ENCODE data around the gene IRAK1. TPM values are rescaled to one million over a fixed set of nuclear protein-coding genes. Genes with fewer than 3 reads are reported as not detected.
A peak's percentile ranks its signal among the peaks of the same experiment; 100 is the strongest.
"Not testable (repeated sequence)": the region's sequence is repeated elsewhere in the genome, so short reads cannot be mapped to it uniquely, and the experiment has no call there.

Gene IRAK1
- total and polyA plus RNA-seq, 9 of the 15 experiments (the other 6 are each of a cell fraction or from before 2014, with no cell fraction given) = 11.6 to 261 (median 91.6) TPM

DNA sequence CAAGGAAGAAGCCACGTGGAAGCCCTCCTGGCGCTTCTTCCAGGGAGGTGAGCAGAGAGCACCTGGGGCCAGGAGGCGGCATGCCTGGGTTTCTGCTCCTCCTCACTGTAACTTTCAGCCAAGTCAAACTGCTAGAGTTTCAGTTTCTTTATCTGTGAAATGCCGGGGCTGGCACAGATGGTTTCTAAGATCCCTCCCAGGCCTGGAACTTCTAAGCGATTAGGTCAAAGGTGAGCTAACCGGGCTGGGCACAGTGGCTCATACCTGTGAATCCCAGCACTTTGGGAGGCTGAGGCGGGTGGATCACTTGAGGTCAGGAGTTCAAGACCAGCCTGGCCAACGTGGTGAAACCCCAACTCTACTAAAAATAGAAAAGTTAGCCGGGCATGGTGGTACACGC, 39.3 kb downstream of the IRAK1 start:
- H3K4me2 ChIP-seq (ENCODE audit: insufficient read depth, low read length); H3K9ac ChIP-seq (ENCODE audit: insufficient read depth in 1 of 2, low read depth in 2 of 2, low read length in 2 of 2); CTCF ChIA-PET (ENCODE audit: low intra/inter-chr PET ratio); H4K20me1 ChIP-seq (replicated peaks; ENCODE audit: control insufficient read depth, insufficient read depth, low read length); in situ Hi-C loops (cut with MboI); H3K36me3 ChIP-seq (ENCODE audit: control insufficient read depth, insufficient read depth, low read length); BruUV-seq (replicated peaks); H3K79me2 ChIP-seq (ENCODE audit: control insufficient read depth, insufficient read depth, low read length); H3K9me3 ChIP-seq (replicated peaks; ENCODE audit: control insufficient read depth, insufficient read depth, low read depth, low read length); H3K27ac ChIP-seq (ENCODE audit: extremely low read depth, low read depth, low read length); DNase-seq (ENCODE audit: extremely low read depth in 1 of 4, low spot score in 3 of 4); H3K27me3 ChIP-seq (ENCODE audit: control insufficient read depth in 2 of 2, insufficient read depth in 2 of 2, low read length in 2 of 2); H3K9me1 ChIP-seq (ENCODE audit: control insufficient read depth, insufficient read depth, low read length); H3K4me3 ChIP-seq; intact Hi-C loops (cut with micrococcal nuclease); H2AFZ ChIP-seq (ENCODE audit: low read depth, low read length); ATAC-seq: not testable (repeated sequence)
- POLR2A ChIA-PET = interaction anchor here (2.5 kb wide), 1 partner anchor 9 kb away, joined by 16 read pairs; the partner anchor contains the start of genes HCFC1 and TMEM187
- peak; percentile 46 for FAIRE-seq
- 64% methylated on average over 5 of the region's 10 CpGs for WGBS (ENCODE audit: insufficient coverage, low coverage, missing lambda C conversion rate)
- H3K4me1 ChIP-seq (replicated peaks in 1 of 2; ENCODE audit: control insufficient read depth in 2 of 2, insufficient read depth in 2 of 2, low read length in 2 of 2) = peaks cover 13 to 34% of the 10 kb centered on the region in 2 experiments

- Histone ChIP-seq H3K4me3 (no peak overlapping the region), H3K4me1 (replicated peaks in 1 of 2; ENCODE audit: control insufficient read depth in 2 of 2, insufficient read depth in 2 of 2, low read length in 2 of 2) (peaks cover 13 to 31% of the 10 kb centered on the region in 2 experiments; a peak in 4 of 5 replicates), H3K9me1 (ENCODE audit: control insufficient read depth, insufficient read depth, low read length) (no peaks in the 10 kb centered on the region), H3K9ac (ENCODE audit: insufficient read depth in 1 of 2, low read depth in 2 of 2, low read length in 2 of 2) (peak overlapping the region in 1 of 2 experiments; percentile 99; a peak in 2 of 4 replicates), H3K79me2 (ENCODE audit: control insufficient read depth, insufficient read depth, low read length) (peaks cover 38% of the 10 kb centered on the region), H3K27me3 (ENCODE audit: control insufficient read depth in 2 of 2, insufficient read depth in 2 of 2, low read length in 2 of 2) (no peaks in the 10 kb centered on the region), H2AFZ (ENCODE audit: low read depth, low read length) (no peak overlapping the region), H3K36me3 (ENCODE audit: control insufficient read depth, insufficient read depth, low read length) (peaks cover under 1% of the 10 kb centered on the region; the same call in 2 of the 3 replicates), H3K27ac (ENCODE audit: extremely low read depth, low read depth, low read length) (no peak overlapping the region; the same call in 2 of the 3 replicates), H3K9me3 (replicated peaks; ENCODE audit: control insufficient read depth, insufficient read depth, low read depth, low read length) (no peaks in the 10 kb centered on the region), H4K20me1 (replicated peaks; ENCODE audit: control insufficient read depth, insufficient read depth, low read length) (peaks cover 1% of the 10 kb centered on the region), H3K4me2 (ENCODE audit: insufficient read depth, low read length) (peak overlapping the region; percentile 91; the same call in 1 of the 2 replicates)
- WGBS (ENCODE audit: insufficient coverage, low coverage, missing lambda C conversion rate) = 83% methylated on average over 3 of the region's 3 CpGs
- CTCF ChIA-PET (ENCODE audit: low intra/inter-chr PET ratio) = interaction anchor here (0.6 kb wide), 1 partner anchor 45 kb away, joined by 5 read pairs; the partner anchor contains the start of gene IRAK1
- DNase-seq (ENCODE audit: extremely low read depth in 1 of 4, low spot score in 3 of 4) (no peak), FAIRE-seq (no peak), ATAC-seq (no peak)
- in situ Hi-C loops (cut with MboI) (no loop called here), intact Hi-C loops (cut with micrococcal nuclease) (no loop called here)
- POLR2A ChIA-PET = interaction anchor here (0.8 to 1.0 kb wide), 3 partner anchors 9 to 273 kb away, joined by 3 to 4 read pairs (median 3); no protein-coding TSS in a partner anchor
- no TSS peak for BruUV-seq (replicated peaks)
- TF ChIP-seq FOXJ3 (CRISPR knock-in tag; IDR thresholded peaks at IDR 0.05) (no peak), EP400 (IDR thresholded peaks at IDR 0.05) (no peak), RBM34 (IDR thresholded peaks at IDR 0.05; ENCODE audit: borderline replicate concordance, insufficient read depth, low read length) (no peak), GATAD2B (IDR thresholded peaks at IDR 0.05; ENCODE audit: borderline replicate concordance) (no peak)
- TF ChIP-seq, protein P1, sequence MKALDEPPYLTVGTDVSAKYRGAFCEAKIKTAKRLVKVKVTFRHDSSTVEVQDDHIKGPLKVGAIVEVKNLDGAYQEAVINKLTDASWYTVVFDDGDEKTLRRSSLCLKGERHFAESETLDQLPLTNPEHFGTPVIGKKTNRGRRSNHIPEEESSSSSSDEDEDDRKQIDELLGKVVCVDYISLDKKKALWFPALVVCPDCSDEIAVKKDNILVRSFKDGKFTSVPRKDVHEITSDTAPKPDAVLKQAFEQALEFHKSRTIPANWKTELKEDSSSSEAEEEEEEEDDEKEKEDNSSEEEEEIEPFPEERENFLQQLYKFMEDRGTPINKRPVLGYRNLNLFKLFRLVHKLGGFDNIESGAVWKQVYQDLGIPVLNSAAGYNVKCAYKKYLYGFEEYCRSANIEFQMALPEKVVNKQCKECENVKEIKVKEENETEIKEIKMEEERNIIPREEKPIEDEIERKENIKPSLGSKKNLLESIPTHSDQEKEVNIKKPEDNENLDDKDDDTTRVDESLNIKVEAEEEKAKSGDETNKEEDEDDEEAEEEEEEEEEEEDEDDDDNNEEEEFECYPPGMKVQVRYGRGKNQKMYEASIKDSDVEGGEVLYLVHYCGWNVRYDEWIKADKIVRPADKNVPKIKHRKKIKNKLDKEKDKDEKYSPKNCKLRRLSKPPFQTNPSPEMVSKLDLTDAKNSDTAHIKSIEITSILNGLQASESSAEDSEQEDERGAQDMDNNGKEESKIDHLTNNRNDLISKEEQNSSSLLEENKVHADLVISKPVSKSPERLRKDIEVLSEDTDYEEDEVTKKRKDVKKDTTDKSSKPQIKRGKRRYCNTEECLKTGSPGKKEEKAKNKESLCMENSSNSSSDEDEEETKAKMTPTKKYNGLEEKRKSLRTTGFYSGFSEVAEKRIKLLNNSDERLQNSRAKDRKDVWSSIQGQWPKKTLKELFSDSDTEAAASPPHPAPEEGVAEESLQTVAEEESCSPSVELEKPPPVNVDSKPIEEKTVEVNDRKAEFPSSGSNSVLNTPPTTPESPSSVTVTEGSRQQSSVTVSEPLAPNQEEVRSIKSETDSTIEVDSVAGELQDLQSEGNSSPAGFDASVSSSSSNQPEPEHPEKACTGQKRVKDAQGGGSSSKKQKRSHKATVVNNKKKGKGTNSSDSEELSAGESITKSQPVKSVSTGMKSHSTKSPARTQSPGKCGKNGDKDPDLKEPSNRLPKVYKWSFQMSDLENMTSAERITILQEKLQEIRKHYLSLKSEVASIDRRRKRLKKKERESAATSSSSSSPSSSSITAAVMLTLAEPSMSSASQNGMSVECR (CRISPR knock-in tag; IDR thresholded peaks at IDR 0.05) = no peak
These were observed 44.9 kb downstream of the IRAK1 start for GRCh38 chrX:153974726-153975286.
